Activated T-cell treated with anti-CD3 and anti-CD28 coated beads, Interleukin-2, amount 50 U/mL, for 4 hours (primary cell): Measurements from ENCODE around the gene ENOPH1. TPM values are rescaled to one million over a fixed set of nuclear protein-coding genes. Genes with fewer than 3 reads are reported as not detected.

Experiments
- ATAC-seq, 2 donors: fragments of 200-7000 bp; cut with Tn5 transposase; one replicate each; pipeline ENCODE4 v1.10.0; 2021
- DNase-seq: peaks from one replicate; pipeline ENCODE4 v3.0.0-alpha.2; 2020
- H3K27me3 Mint-ChIP-seq: one replicate; pipeline ENCODE4 v1.8.0; 2021; ENCODE audit warnings: low read depth, mixed read lengths
- H3K36me3 Mint-ChIP-seq: one replicate; pipeline ENCODE4 v1.8.0; 2022; ENCODE audit warnings: mixed read lengths; ENCODE audit not compliant: insufficient read depth
- H3K4me1 Mint-ChIP-seq: one replicate; pipeline ENCODE4 v1.8.0; 2021; ENCODE audit warnings: low read depth, mixed read lengths
- H3K4me3 Mint-ChIP-seq: one replicate; pipeline ENCODE4 v1.8.0; 2021; ENCODE audit warnings: mild to moderate bottlenecking, moderate library complexity, mixed read lengths
- H3K9me3 Mint-ChIP-seq: one replicate; pipeline ENCODE4 v1.8.0; 2021; ENCODE audit warnings: mixed read lengths
- total RNA-seq, 3 donors: library from RNA; stranded (reverse); gene quantifications; one replicate each; pipeline ENCODE4 v1.2.1, GENCODE V29; 2021

Gene ENOPH1
- total RNA-seq, 3 donors from 2014 or later: 75.3 to 96.4 (median 86.0) TPM

- no peak for ATAC-seq
- Mint-ChIP-seq H3K4me3 (no peak overlapping the region), H3K27me3 (peaks cover 25% of the 10 kb centered on the region), H3K4me1 (peaks cover 8% of the 10 kb centered on the region), H3K9me3 (no peaks in the 10 kb centered on the region), H3K36me3 (no peaks in the 10 kb centered on the region)
- DNase-seq: no peak
Observed at GRCh38 chr4:82415922-82416365, 14.4 kb upstream of the ENOPH1 start.

- Mint-ChIP-seq H3K9me3 (no peaks in the 10 kb centered on the region), H3K4me3 (no peak overlapping the region), H3K27me3 (peaks cover 25% of the 10 kb centered on the region), H3K4me1 (peaks cover 23% of the 10 kb centered on the region), H3K36me3 (peaks cover 18% of the 10 kb centered on the region)
- no peak for ATAC-seq
- DNase-seq: no peak
Observed at GRCh38 chr4:82419451-82419850, 10.9 kb upstream of the ENOPH1 start.

GRCh38 chr4:82421796-82422560, 8.4 kb upstream of the ENOPH1 start:
- H3K4me1 Mint-ChIP-seq: peaks cover 43% of the 10 kb centered on the region
- ATAC-seq: peak; percentile 33 to 49
- H3K9me3 Mint-ChIP-seq: no peaks in the 10 kb centered on the region

GRCh38 chr4:82422616-82423015, 7.8 kb upstream of the ENOPH1 start:
- ATAC-seq: no peak
- H3K36me3 Mint-ChIP-seq: peaks cover 50% of the 10 kb centered on the region
- no peak for DNase-seq
- H3K27me3 Mint-ChIP-seq: peaks cover 8% of the 10 kb centered on the region
- H3K4me1 Mint-ChIP-seq: peaks cover 49% of the 10 kb centered on the region
- no peaks in the 10 kb centered on the region for H3K9me3 Mint-ChIP-seq
- H3K4me3 Mint-ChIP-seq: no peak overlapping the region

More at GRCh38 chr4:82421796-82422560, 8.4 kb upstream of the ENOPH1 start:
- no peak overlapping the region for H3K4me3 Mint-ChIP-seq
- peaks cover 43% of the 10 kb centered on the region for H3K36me3 Mint-ChIP-seq
- peaks cover 10% of the 10 kb centered on the region for H3K27me3 Mint-ChIP-seq
- no peak for DNase-seq

- H3K27me3 Mint-ChIP-seq: no peaks in the 10 kb centered on the region
- ATAC-seq (peak; percentile 51 to 66), DNase-seq (no peak)
- no peaks in the 10 kb centered on the region for H3K9me3 Mint-ChIP-seq
- peaks cover 58% of the 10 kb centered on the region for H3K36me3 Mint-ChIP-seq
- H3K4me1 Mint-ChIP-seq: peaks cover 53% of the 10 kb centered on the region
- H3K4me3 Mint-ChIP-seq: peak overlapping the region; percentile 33
Observed at GRCh38 chr4:82423245-82424054, 6.9 kb upstream of the ENOPH1 start.

- H3K27me3 Mint-ChIP-seq: no peaks in the 10 kb centered on the region
- peak overlapping the region; percentile 60 for H3K4me3 Mint-ChIP-seq
- no peaks in the 10 kb centered on the region for H3K9me3 Mint-ChIP-seq
Observed at GRCh38 chr4:82425478-82425877, 4.9 kb upstream of the ENOPH1 start.

GRCh38 chr4:82428526-82428968, 1.8 kb upstream of the ENOPH1 start:
- no peak for ATAC-seq
- Mint-ChIP-seq H3K27me3 (no peaks in the 10 kb centered on the region), H3K36me3 (peaks cover 53% of the 10 kb centered on the region), H3K4me1 (peaks cover 63% of the 10 kb centered on the region), H3K9me3 (no peaks in the 10 kb centered on the region), H3K4me3 (peak overlapping the region; percentile 100)
- no peak for DNase-seq

More at GRCh38 chr4:82425478-82425877, 4.9 kb upstream of the ENOPH1 start:
- Mint-ChIP-seq H3K4me1 (peaks cover 53% of the 10 kb centered on the region), H3K36me3 (peaks cover 63% of the 10 kb centered on the region)
- ATAC-seq (no peak), DNase-seq (no peak)

GRCh38 chr4:82428969-82429727, 1.2 kb upstream of the ENOPH1 start:
- Mint-ChIP-seq H3K27me3 (no peaks in the 10 kb centered on the region), H3K4me3 (peak overlapping the region; percentile 100), H3K4me1 (peaks cover 64% of the 10 kb centered on the region), H3K36me3 (peaks cover 47% of the 10 kb centered on the region), H3K9me3 (no peaks in the 10 kb centered on the region)
- ATAC-seq (peak; percentile 66), DNase-seq (peak; percentile 94)

GRCh38 chr4:82429728-82430192, 630 bp upstream of the ENOPH1 start:
- H3K36me3 Mint-ChIP-seq: peaks cover 41% of the 10 kb centered on the region
- no peaks in the 10 kb centered on the region for H3K9me3 Mint-ChIP-seq
- no peak for DNase-seq
- ATAC-seq: peak; percentile 3
- no peaks in the 10 kb centered on the region for H3K27me3 Mint-ChIP-seq
- peaks cover 60% of the 10 kb centered on the region for H3K4me1 Mint-ChIP-seq
- H3K4me3 Mint-ChIP-seq: peak overlapping the region; percentile 100

- H3K9me3 Mint-ChIP-seq: no peaks in the 10 kb centered on the region
- peaks cover 36% of the 10 kb centered on the region for H3K36me3 Mint-ChIP-seq
- peak overlapping the region; percentile 100 for H3K4me3 Mint-ChIP-seq
- no peaks in the 10 kb centered on the region for H3K27me3 Mint-ChIP-seq
- peak; percentile 40 for DNase-seq
- peaks cover 57% of the 10 kb centered on the region for H3K4me1 Mint-ChIP-seq
- ATAC-seq: no peak
Observed at GRCh38 chr4:82430964-82431745, 765 bp downstream of the ENOPH1 start.

- no peak for DNase-seq
- peaks cover 32% of the 10 kb centered on the region for H3K36me3 Mint-ChIP-seq
- peak overlapping the region; percentile 100 for H3K4me3 Mint-ChIP-seq
- peaks cover 54% of the 10 kb centered on the region for H3K4me1 Mint-ChIP-seq
- no peaks in the 10 kb centered on the region for H3K27me3 Mint-ChIP-seq
- H3K9me3 Mint-ChIP-seq: no peaks in the 10 kb centered on the region
- no peak for ATAC-seq
Observed at GRCh38 chr4:82431831-82432230, 1.4 kb downstream of the ENOPH1 start.

GRCh38 chr4:82432596-82432995, 2.2 kb downstream of the ENOPH1 start:
- no peaks in the 10 kb centered on the region for H3K27me3 Mint-ChIP-seq
- DNase-seq (no peak), ATAC-seq (no peak)
- H3K4me3 Mint-ChIP-seq: peak overlapping the region; percentile 100
- no peaks in the 10 kb centered on the region for H3K9me3 Mint-ChIP-seq
- peaks cover 28% of the 10 kb centered on the region for H3K36me3 Mint-ChIP-seq
- H3K4me1 Mint-ChIP-seq: peaks cover 55% of the 10 kb centered on the region

- Mint-ChIP-seq H3K27me3 (no peaks in the 10 kb centered on the region), H3K4me3 (peak overlapping the region; percentile 65), H3K9me3 (no peaks in the 10 kb centered on the region), H3K4me1 (peaks cover 59% of the 10 kb centered on the region), H3K36me3 (peaks cover 21% of the 10 kb centered on the region)
- ATAC-seq (peak in 1 of 2 donors; percentile 4), DNase-seq (no peak)
Observed at GRCh38 chr4:82433791-82434190, 3.4 kb downstream of the ENOPH1 start.
